Activated T-cell treated with anti-CD3 and anti-CD28 coated beads, Interleukin-2, amount 50 U/mL, for 1 hour (primary cell): Measurements from ENCODE around the gene FIS1.
"Not testable (repeated sequence)": the region's sequence is repeated elsewhere in the genome, so short reads cannot be mapped to it uniquely, and the experiment has no call there.

Experiments
- DNase-seq: peaks from one replicate; pipeline ENCODE4 v3.0.0-alpha.2; 2020

Gene FIS1

GRCh38 chr7:101202603-101202918 lies 42.3 kb downstream of the FIS1 start:
- DNase-seq = no peak

GRCh38 chr7:101201695-101202602 lies 42.9 kb downstream of the FIS1 start:
- no peak for DNase-seq

- no peak for DNase-seq
Observed at GRCh38 chr7:101200862-101201599, 43.9 kb downstream of the FIS1 start, which contains the start of gene MOGAT3. Gene MOGAT3, minus strand, starts transcription at chr7:101201036. Its CDS starts 182 bp downstream, at chr7:101200854.

GRCh38 chr7:101200504-101200861 lies 44.4 kb downstream of the FIS1 start:
- DNase-seq = no peak

- DNase-seq = not testable (repeated sequence)
Observed at GRCh38 chr7:101199522-101199921, 45.4 kb downstream of the FIS1 start.

- no peak for DNase-seq
Observed at GRCh38 chr7:101198476-101198875, 46.4 kb downstream of the FIS1 start.

- DNase-seq = no peak
Observed at GRCh38 chr7:101197991-101198390, 46.9 kb downstream of the FIS1 start.

GRCh38 chr7:101195884-101196283 lies 49.0 kb downstream of the FIS1 start:
- DNase-seq = no peak
